ENCODE results near the gene ABCC2.
A peak's percentile ranks its signal among the peaks of the same experiment; 100 is the strongest.

The ABCC2 gene

GRCh38 chr10:99784016-99784726 lies 1.7 kb downstream of the ABCC2 start:
- WGBS (ENCODE audit: insufficient coverage), result 89% methylated on average over 6 of the region's 7 CpGs
- peaks cover 0 to 8% (median 3%) of the 10 kb centered on the region in 4 experiments for H3K4me1 ChIP-seq (ENCODE audit: control extremely low read depth in 1 of 4, control insufficient read depth in 4 of 4, insufficient read depth in 4 of 4, low read length in 3 of 4)
- peaks cover 0 to 2% (median 0%) of the 10 kb centered on the region in 5 experiments for H3K9me3 ChIP-seq (ENCODE audit: control extremely low read depth in 1 of 5, control insufficient read depth in 4 of 5, insufficient read depth in 2 of 5, low read depth in 1 of 5, low read length in 4 of 5)
- ChIA-PET CTCF (interaction anchor here (0.9 kb wide), 1 partner anchor 15 kb away, joined by 3 read pairs; no protein-coding TSS in a partner anchor), POLR2A (interaction anchor here (0.5 kb wide), 1 partner anchor 48 kb away, joined by 3 read pairs; no protein-coding TSS in a partner anchor)
- H3K36me3 ChIP-seq (ENCODE audit: control insufficient read depth in 4 of 4, insufficient read depth in 4 of 4, low read length in 3 of 4), result no peaks in the 10 kb centered on the region
- no peak overlapping the region for H3K27ac ChIP-seq (ENCODE audit: insufficient read depth in 1 of 2, low read depth in 1 of 2, low read length in 2 of 2, poor library complexity in 1 of 2, severe bottlenecking in 2 of 2)
- H3K4me3 ChIP-seq (ENCODE audit: control insufficient read depth in 1 of 7, extremely low read depth in 1 of 7, insufficient read depth in 4 of 7, low read depth in 2 of 7, low read length in 6 of 7), result no peak overlapping the region
- DNase-seq, result peak in 1 of 3 donors; percentile 15
- no peaks in the 10 kb centered on the region for H3K27me3 ChIP-seq (replicated peaks in 2 of 5; ENCODE audit: control insufficient read depth in 4 of 5, insufficient read depth in 5 of 5, low read length in 4 of 5)

- H3K27me3 ChIP-seq (replicated peaks in 2 of 5; ENCODE audit: control insufficient read depth in 4 of 5, insufficient read depth in 5 of 5, low read length in 4 of 5), result no peaks in the 10 kb centered on the region
- H3K9me3 ChIP-seq (ENCODE audit: control extremely low read depth in 1 of 5, control insufficient read depth in 4 of 5, insufficient read depth in 2 of 5, low read depth in 1 of 5, low read length in 4 of 5), result peaks cover 0 to 2% (median 0%) of the 10 kb centered on the region in 5 experiments
- CTCF ChIA-PET, result interaction anchor here (0.6 to 0.9 kb wide), 2 partner anchors 16 to 22 kb away, joined by 3 read pairs; no protein-coding TSS in a partner anchor
- no peaks in the 10 kb centered on the region for H3K36me3 ChIP-seq (ENCODE audit: control insufficient read depth in 4 of 4, insufficient read depth in 4 of 4, low read length in 3 of 4)
- no peak overlapping the region for H3K4me3 ChIP-seq (ENCODE audit: control insufficient read depth in 1 of 7, extremely low read depth in 1 of 7, insufficient read depth in 4 of 7, low read depth in 2 of 7, low read length in 6 of 7)
- WGBS (ENCODE audit: insufficient coverage), result 100% methylated on average over 2 of the region's 6 CpGs
- no peak for DNase-seq
- POLR2A ChIA-PET, result interaction anchor here (0.5 kb wide), 1 partner anchor 48 kb away, joined by 3 read pairs; no protein-coding TSS in a partner anchor
- no peak overlapping the region for H3K27ac ChIP-seq (ENCODE audit: insufficient read depth in 1 of 2, low read depth in 1 of 2, low read length in 2 of 2, poor library complexity in 1 of 2, severe bottlenecking in 2 of 2)
- peaks cover 0 to 1% (median 0%) of the 10 kb centered on the region in 4 experiments for H3K4me1 ChIP-seq (ENCODE audit: control extremely low read depth in 1 of 4, control insufficient read depth in 4 of 4, insufficient read depth in 4 of 4, low read length in 3 of 4)
Measured at GRCh38 chr10:99784727-99785441, 2.4 kb downstream of the ABCC2 start.

GRCh38 chr10:99785646-99786045 lies 3.2 kb downstream of the ABCC2 start:
- H3K4me1 ChIP-seq (ENCODE audit: control extremely low read depth in 1 of 4, control insufficient read depth in 4 of 4, insufficient read depth in 4 of 4, low read length in 3 of 4), result no peaks in the 10 kb centered on the region
- DNase-seq, result no peak
- H3K4me3 ChIP-seq (ENCODE audit: control insufficient read depth in 1 of 7, extremely low read depth in 1 of 7, insufficient read depth in 4 of 7, low read depth in 2 of 7, low read length in 6 of 7), result no peak overlapping the region
- WGBS (ENCODE audit: insufficient coverage), result 100% methylated on average over 6 of the region's 6 CpGs
- no peaks in the 10 kb centered on the region for H3K36me3 ChIP-seq (ENCODE audit: control insufficient read depth in 4 of 4, insufficient read depth in 4 of 4, low read length in 3 of 4)
- H3K27me3 ChIP-seq (replicated peaks in 2 of 5; ENCODE audit: control insufficient read depth in 4 of 5, insufficient read depth in 5 of 5, low read length in 4 of 5), result no peaks in the 10 kb centered on the region
- CTCF ChIA-PET, result interaction anchor here (0.6 kb wide), 1 partner anchor 22 kb away, joined by 3 read pairs; no protein-coding TSS in a partner anchor
- POLR2A ChIA-PET, result no interaction called here
- H3K9me3 ChIP-seq (ENCODE audit: control extremely low read depth in 1 of 5, control insufficient read depth in 4 of 5, insufficient read depth in 2 of 5, low read depth in 1 of 5, low read length in 4 of 5), result peaks cover 0 to 2% (median 0%) of the 10 kb centered on the region in 5 experiments
- no peak overlapping the region for H3K27ac ChIP-seq (ENCODE audit: insufficient read depth in 1 of 2, low read depth in 1 of 2, low read length in 2 of 2, poor library complexity in 1 of 2, severe bottlenecking in 2 of 2)

GRCh38 chr10:99787311-99787710 lies 4.9 kb downstream of the ABCC2 start:
- no peaks in the 10 kb centered on the region for H3K27me3 ChIP-seq (replicated peaks in 2 of 5; ENCODE audit: control insufficient read depth in 4 of 5, insufficient read depth in 5 of 5, low read length in 4 of 5)
- POLR2A ChIA-PET, result no interaction called here
- no peak overlapping the region for H3K4me3 ChIP-seq (ENCODE audit: control insufficient read depth in 1 of 7, extremely low read depth in 1 of 7, insufficient read depth in 4 of 7, low read depth in 2 of 7, low read length in 6 of 7)
- H3K9me3 ChIP-seq (ENCODE audit: control extremely low read depth in 1 of 5, control insufficient read depth in 4 of 5, insufficient read depth in 2 of 5, low read depth in 1 of 5, low read length in 4 of 5), result peaks cover 0 to 2% (median 0%) of the 10 kb centered on the region in 5 experiments
- H3K36me3 ChIP-seq (ENCODE audit: control insufficient read depth in 4 of 4, insufficient read depth in 4 of 4, low read length in 3 of 4), result no peaks in the 10 kb centered on the region
- 100% methylated on average over 1 of the region's 5 CpGs for WGBS (ENCODE audit: insufficient coverage)
- CTCF ChIA-PET, result no interaction called here
- H3K27ac ChIP-seq (ENCODE audit: insufficient read depth in 1 of 2, low read depth in 1 of 2, low read length in 2 of 2, poor library complexity in 1 of 2, severe bottlenecking in 2 of 2), result no peak overlapping the region
- no peak for DNase-seq
- H3K4me1 ChIP-seq (ENCODE audit: control extremely low read depth in 1 of 4, control insufficient read depth in 4 of 4, insufficient read depth in 4 of 4, low read length in 3 of 4), result no peaks in the 10 kb centered on the region

GRCh38 chr10:99787782-99788445 lies 5.5 kb downstream of the ABCC2 start:
- H3K36me3 ChIP-seq (ENCODE audit: control insufficient read depth in 4 of 4, insufficient read depth in 4 of 4, low read length in 3 of 4), result no peaks in the 10 kb centered on the region
- H3K27me3 ChIP-seq (replicated peaks in 2 of 5; ENCODE audit: control insufficient read depth in 4 of 5, insufficient read depth in 5 of 5, low read length in 4 of 5), result no peaks in the 10 kb centered on the region
- peaks cover 0 to 2% (median 0%) of the 10 kb centered on the region in 5 experiments for H3K9me3 ChIP-seq (ENCODE audit: control extremely low read depth in 1 of 5, control insufficient read depth in 4 of 5, insufficient read depth in 2 of 5, low read depth in 1 of 5, low read length in 4 of 5)
- H3K4me1 ChIP-seq (ENCODE audit: control extremely low read depth in 1 of 4, control insufficient read depth in 4 of 4, insufficient read depth in 4 of 4, low read length in 3 of 4), result no peaks in the 10 kb centered on the region
- H3K4me3 ChIP-seq (ENCODE audit: control insufficient read depth in 1 of 7, extremely low read depth in 1 of 7, insufficient read depth in 4 of 7, low read depth in 2 of 7, low read length in 6 of 7), result no peak overlapping the region
- POLR2A ChIA-PET, result no interaction called here
- 97% methylated on average over 3 of the region's 7 CpGs for WGBS (ENCODE audit: insufficient coverage)
- CTCF ChIA-PET, result no interaction called here
- no peak for DNase-seq
- no peak overlapping the region for H3K27ac ChIP-seq (ENCODE audit: insufficient read depth in 1 of 2, low read depth in 1 of 2, low read length in 2 of 2, poor library complexity in 1 of 2, severe bottlenecking in 2 of 2)

- Histone ChIP-seq H3K27ac (ENCODE audit: insufficient read depth in 1 of 2, low read depth in 1 of 2, low read length in 2 of 2, poor library complexity in 1 of 2, severe bottlenecking in 2 of 2) (no peak overlapping the region), H3K9me3 (ENCODE audit: control extremely low read depth in 1 of 5, control insufficient read depth in 4 of 5, insufficient read depth in 2 of 5, low read depth in 1 of 5, low read length in 4 of 5) (peaks cover 0 to 2% (median 0%) of the 10 kb centered on the region in 5 experiments), H3K4me1 (ENCODE audit: control extremely low read depth in 1 of 4, control insufficient read depth in 4 of 4, insufficient read depth in 4 of 4, low read length in 3 of 4) (no peaks in the 10 kb centered on the region), H3K4me3 (ENCODE audit: control insufficient read depth in 1 of 7, extremely low read depth in 1 of 7, insufficient read depth in 4 of 7, low read depth in 2 of 7, low read length in 6 of 7) (no peak overlapping the region), H3K36me3 (ENCODE audit: control insufficient read depth in 4 of 4, insufficient read depth in 4 of 4, low read length in 3 of 4) (no peaks in the 10 kb centered on the region), H3K27me3 (replicated peaks in 2 of 5; ENCODE audit: control insufficient read depth in 4 of 5, insufficient read depth in 5 of 5, low read length in 4 of 5) (no peaks in the 10 kb centered on the region)
- POLR2A ChIA-PET, result interaction anchor here (0.6 kb wide), 1 partner anchor 24 kb away, joined by 4 read pairs; no protein-coding TSS in a partner anchor
- CTCF ChIA-PET, result no interaction called here
- no peak for DNase-seq
- WGBS (ENCODE audit: insufficient coverage), result 100% methylated on average over 5 of the region's 6 CpGs
Measured at GRCh38 chr10:99788598-99789256, 6.3 kb downstream of the ABCC2 start.
